SH-SY5Y (cell line): Measurements from ENCODE around the gene FNBP1.

ENCODE experiments used
- GATA2 ChIP-seq: IDR thresholded peaks from 2 replicates; pipeline ENCODE4 v1.6.1; 2011; ENCODE audit warnings: mild to moderate bottlenecking, low read depth, low read length
- GATA3 ChIP-seq: IDR thresholded peaks from 2 replicates; pipeline ENCODE4 v1.6.1; 2011; ENCODE audit warnings: low read depth, mild to moderate bottlenecking, low read length, moderate library complexity

DNA sequence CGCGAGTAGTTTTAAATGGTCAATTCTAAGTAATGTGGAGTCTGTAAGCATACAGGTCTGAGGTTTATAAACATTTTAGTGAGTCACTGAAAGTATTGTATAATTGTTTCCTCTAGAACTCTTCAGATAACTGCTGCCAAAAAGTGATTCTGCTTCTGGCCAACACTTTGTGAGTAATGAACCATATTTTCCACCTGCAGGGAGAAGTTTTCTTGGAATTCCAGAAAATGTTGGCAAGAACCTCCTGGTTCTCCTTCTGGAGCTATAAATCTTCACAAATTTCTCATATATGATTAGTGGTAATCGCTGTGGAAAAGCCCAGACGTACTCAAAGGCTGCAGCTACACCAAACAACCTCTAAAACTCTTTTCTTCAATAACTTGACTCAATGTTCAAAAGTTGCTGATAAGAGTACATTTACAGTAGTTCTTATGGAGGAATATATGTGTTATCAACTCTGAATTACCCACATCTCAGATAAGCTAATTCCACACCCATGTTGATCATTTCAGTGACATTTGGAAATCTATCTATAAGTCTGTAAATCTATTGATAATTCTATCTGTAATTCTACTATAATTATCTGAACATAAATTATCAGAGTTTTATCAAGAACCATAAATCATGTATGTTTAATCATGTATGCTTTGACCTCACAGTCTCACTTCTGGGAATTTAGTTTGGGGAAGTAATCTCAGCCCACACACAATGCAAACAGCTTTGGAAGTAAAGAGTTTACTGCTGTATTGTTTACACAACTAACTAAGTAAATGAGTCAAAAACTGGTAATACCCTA lies 74.1 kb downstream of the FNBP1 start:
- TF ChIP-seq GATA3: no peak
- no peak for TF ChIP-seq GATA2
